Umbilical cord (tissue), 2 donors: ENCODE results near the gene SFN. TPM values are rescaled to one million over a fixed set of nuclear protein-coding genes. Genes with fewer than 3 reads are reported as not detected.
"Not testable (repeated sequence)": the region's sequence is repeated elsewhere in the genome, so short reads cannot be mapped to it uniquely, and the experiment has no call there.

Source experiments
- DNase-seq: peaks from one replicate; pipeline ENCODE4 v3.0.0-alpha.2; 2015; ENCODE audit warnings: low spot score
- total RNA-seq: library from RNA; depleted of rRNA; stranded (reverse); fragments of >200 nt; gene quantifications from one replicate; pipeline ENCODE4 v1.2.3, GENCODE V29; 2014; ENCODE audit warnings: low replicate concordance; ENCODE audit not compliant: insufficient read depth

SFN gene
- total RNA-seq, 1 donor from 2014 or later = 21.4 TPM

DNA sequence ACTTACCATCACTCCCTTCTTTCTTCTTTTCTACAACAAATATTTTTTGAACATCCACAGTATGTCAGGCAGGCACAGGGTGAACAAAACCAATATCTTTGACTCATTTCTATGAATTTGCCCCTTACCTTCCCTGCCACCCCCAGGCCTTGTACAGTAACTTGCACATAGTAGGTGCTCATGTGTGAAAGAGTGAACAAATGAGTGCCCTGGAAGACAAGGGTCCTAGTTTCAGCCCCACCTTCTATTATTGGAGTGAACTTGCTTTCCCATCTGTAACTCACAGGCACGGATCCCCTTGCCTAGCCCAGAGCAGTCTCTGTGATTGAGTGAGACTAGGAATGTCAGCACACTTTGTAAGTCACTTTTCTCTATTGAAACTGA lies 23.6 kb upstream of the SFN start:
- DNase-seq = no peak

DNA sequence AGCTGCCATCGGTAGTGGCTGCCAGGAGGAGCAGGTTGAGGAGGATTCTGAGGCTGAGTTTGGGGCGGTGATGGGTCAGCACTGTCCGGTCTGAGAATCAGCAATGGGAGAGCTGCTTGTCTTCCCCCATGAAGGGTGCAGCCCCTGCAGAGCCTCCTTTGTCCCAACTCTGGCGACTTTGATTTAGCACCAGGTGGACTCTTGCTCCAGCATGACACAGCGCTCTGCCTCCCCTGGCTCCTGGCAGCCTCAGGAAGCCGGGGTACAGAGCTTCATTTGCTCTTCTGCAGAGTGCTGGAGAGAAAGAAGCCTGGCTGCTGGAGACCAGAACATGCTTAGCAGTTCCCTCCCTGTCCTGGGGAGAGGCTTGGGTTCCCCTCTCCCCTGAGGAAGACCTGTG lies 23.2 kb upstream of the SFN start:
- no peak for DNase-seq

DNA sequence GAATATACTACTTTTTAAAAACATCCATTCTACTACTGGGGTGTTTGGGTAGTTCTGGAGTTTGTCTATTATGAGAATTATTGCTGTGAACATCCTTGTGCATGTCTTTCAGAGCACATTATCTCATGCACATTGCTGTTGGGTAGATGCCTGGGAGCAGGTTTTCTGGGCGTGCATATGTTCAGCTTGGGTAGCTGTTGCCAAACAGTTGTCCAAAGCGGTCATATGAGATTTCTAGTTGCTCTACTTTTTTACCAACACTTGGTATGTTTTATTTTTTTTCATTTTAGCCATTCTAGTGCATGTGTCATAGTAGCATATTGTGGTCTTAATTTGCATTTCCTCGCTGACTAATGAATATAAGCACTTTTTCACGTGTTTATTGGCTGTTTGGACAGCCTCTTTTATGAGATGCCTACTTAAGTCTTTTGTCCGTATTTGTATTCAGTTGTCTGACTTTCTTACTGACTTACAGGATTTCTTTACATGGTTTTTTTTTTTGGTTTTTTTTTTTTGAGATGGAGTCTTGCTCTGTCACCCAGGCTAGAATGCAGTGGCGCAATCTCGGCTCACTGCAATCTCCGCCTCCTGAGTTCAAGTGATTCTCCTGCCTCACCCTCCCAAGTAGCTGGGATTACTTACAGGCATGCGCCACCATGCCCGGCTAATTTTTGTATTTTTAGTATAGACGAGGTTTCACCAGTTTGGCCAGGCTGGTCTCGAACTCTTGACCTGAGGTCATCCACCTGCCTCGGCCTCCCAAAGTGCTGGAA lies 18.3 kb upstream of the SFN start:
- DNase-seq = no peak

DNA sequence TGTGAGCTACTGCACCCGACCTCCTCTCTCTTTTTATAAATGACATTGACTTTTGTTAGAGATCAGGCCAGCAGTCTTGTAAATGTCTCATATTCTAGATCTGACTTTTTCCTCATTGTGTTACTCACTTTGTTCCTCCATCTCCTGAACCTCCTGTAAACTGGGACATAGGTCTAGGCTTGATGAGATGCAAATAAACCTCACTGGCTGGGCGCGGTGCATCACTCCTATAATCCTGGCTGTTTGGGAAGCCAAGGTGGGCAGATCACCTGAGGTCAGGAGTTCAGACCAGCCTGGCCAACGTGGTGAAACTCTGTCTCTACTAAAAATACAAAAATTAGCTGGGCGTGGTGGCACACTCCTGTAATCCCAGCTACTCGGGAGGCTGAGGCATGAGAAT lies 15.1 kb upstream of the SFN start:
- not testable (repeated sequence) for DNase-seq

DNA sequence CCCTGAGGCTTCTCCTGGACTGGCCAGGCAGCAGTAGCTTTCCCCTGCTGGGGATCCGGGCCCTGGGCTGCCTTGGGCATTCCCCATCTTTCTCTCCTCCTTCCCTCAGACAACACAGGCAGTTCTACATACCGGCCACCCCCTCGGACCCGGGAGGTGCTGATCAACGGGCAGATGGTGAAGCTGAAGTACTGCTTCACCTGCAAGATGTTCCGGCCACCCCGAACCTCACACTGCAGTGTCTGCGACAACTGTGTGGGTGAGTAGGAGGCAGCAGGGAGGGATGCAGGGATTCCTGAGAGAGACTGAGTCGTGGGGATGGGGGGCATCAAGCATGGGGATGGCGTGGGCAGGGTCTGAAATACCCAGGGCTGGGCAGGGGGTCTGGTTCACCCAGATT lies 14.4 kb upstream of the SFN start:
- DNase-seq = no peak

DNA sequence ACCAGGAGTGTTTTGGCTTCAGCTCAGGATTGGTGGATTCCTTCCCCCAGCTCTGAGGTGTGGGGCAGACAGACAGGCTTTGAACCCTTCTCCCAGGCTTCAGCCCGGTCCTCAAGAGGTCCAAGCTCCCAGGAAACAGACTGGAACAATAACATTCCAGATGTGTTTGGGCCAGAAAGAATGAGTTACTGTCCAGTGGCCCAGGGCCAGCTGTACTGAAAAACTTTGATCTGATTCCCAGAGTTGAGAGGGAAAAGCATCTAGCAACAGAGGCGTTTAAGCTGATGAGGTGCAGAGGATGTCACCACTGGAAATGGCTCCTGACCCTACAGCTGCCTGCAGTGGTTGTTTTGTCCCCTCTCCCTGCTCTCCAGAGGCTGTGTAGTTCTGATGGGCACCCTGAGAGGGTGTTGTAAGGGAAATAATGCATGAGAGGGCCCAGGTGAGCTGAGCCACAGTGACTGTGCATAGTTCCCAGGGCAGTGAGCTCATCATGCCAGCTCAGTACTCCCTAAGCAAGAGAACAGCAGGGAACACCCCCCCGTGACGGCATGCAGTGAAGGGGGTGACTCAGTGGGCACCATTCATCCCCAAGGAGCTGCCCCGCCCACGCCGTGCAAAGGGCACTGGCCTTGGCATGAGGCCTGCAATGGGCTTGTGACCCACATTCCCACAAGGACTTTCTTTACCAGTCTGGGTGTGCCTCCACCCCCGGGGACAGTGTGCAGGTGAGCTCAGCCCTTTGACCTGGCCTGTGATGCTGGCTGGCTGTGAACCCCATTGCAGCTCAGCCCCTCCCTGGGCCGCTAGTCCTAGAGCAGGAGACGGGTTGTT lies 13.8 kb upstream of the SFN start:
- no peak for DNase-seq

DNA sequence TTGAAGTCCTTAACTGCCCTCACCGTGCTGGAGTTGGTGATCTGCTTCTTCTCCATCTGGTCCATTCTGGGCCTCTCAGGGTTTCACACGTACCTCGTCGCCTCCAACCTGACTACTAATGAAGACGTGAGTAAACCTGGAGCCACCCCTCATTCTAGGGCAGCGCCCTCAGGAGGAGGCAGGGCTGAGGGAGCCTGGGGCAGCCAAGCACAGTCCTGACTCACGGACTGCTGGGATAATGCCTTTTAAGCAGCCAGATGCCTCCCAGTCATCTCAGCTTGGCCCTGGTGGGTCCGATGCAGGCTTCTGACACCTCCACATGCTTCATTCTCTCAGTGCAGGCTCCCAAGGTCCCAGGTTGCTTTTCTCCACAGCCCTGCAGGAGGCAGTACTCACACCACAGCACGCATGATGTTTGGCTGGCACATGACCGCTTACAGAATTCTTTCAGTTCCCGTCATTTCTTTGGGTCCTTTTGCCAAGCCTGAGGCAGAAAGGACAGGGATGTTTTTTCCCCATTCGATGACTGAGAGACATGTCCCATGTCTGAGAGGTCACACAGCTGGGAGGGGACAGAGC lies 11.8 kb upstream of the SFN start:
- DNase-seq = no peak

DNA sequence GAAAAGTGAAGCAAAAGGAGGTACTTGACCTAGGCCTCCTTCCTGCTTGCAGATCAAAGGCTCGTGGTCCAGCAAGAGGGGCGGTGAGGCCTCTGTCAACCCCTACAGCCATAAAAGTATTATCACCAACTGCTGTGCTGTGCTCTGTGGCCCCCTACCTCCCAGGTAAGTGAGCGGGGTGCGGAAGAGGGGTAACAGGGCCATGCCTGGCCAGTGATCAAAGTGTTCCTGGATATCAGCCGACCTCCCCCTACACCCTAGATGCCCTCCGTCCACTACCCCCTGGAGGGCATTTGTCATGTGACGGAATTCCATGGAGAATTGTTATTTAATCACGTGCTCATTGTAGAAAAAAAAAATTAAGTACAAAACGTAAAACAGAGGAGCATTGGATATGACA lies 10.2 kb upstream of the SFN start:
- DNase-seq = no peak

DNA sequence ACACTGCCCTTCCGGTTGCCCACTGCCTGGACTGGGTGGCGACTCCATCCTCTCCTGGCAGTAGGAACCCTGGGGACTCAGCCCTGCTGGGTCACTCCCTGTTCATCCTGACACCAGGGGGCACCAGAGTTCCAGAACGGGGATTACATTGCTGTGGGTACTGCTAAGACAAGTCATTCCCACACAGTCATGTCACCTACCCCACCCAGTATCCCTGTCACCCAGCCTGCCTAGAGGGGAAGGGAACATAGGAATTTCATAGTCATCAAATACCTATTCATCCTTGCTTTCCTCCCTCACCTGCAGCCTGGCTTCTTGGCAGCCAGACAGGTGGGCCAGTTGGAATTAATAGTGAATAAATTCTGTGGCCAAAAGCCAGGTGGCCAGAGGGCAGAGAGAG lies 9.8 kb upstream of the SFN start:
- DNase-seq = peak; percentile 57

DNA sequence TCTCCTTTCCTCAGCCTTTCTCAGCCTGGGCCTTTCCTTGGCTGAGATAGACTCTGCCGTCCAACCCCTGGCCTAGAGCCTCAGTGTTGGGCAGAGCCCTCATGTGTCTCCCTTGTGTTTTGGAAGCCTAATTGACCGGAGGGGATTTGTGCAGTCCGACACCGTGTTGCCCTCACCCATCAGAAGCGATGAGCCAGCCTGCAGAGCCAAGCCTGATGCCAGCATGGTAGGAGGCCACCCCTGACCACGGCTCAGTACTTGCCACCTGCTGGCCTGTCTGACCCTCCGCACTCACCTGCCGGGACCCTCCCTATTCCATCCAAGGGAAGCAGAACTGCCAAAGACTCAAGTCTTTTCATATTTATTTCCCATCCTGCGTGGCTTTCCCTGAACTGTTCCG lies 9.3 kb upstream of the SFN start:
- DNase-seq = no peak

DNA sequence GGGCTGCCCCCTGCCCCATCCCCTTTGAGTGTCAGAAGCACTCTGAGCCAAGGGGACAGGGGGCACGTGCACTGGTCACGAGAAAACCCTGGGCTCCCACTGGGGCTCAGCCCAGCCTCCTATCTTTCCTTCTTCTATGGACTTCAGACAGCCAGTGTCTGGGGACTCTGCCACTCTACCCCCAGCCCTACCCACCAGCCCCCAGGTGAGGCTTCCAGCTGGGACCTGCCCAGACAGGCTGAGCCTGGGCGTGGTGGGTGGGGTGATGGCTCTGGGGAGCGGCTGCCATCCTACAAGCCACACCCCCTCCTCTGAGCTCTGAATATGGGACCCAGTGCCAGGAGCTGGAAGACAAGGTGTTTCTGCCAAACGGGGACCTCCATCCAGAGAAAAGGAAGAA lies 8.0 kb upstream of the SFN start:
- DNase-seq = no peak

DNA sequence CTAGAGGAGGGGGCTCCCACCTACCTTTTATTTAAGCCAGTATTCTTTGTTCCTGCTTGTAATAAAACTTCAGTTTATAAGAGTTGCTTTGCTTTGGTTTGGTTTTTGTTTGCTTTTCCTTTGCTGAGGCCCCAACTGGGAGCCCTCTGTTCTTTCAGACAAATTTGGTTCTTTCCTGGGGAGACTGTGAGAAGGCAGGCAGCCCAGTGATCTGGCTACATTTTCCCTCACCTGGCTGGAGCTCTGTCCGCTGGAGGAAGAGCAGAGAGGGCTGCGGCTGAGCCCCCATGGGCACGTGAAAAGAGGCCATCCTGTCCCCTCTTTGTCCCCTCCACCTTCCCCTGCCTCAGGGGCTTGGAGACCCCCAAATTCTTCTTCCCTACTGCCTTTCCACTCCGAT lies 7.3 kb upstream of the SFN start:
- no peak for DNase-seq

DNA sequence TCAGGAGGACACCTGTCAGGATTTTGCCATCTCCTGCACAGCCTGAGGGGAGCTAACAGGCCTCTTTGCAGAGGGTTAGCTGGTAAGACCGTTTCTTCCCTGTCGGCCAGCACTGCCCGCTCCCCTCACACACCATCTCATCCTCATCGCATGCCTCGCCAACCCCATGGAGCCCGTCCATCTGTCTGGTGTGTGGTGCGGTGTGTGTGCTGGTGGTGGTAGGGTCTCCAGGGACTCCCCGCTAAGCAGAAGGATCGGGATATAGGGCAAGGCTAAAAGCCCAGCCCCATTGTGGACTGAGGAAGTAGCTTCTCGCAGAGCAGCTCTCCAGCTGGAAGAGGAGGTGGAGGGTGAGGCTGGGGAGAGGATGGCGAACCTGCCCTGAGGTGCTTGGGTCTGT lies 6.8 kb upstream of the SFN start:
- no peak for DNase-seq

DNA sequence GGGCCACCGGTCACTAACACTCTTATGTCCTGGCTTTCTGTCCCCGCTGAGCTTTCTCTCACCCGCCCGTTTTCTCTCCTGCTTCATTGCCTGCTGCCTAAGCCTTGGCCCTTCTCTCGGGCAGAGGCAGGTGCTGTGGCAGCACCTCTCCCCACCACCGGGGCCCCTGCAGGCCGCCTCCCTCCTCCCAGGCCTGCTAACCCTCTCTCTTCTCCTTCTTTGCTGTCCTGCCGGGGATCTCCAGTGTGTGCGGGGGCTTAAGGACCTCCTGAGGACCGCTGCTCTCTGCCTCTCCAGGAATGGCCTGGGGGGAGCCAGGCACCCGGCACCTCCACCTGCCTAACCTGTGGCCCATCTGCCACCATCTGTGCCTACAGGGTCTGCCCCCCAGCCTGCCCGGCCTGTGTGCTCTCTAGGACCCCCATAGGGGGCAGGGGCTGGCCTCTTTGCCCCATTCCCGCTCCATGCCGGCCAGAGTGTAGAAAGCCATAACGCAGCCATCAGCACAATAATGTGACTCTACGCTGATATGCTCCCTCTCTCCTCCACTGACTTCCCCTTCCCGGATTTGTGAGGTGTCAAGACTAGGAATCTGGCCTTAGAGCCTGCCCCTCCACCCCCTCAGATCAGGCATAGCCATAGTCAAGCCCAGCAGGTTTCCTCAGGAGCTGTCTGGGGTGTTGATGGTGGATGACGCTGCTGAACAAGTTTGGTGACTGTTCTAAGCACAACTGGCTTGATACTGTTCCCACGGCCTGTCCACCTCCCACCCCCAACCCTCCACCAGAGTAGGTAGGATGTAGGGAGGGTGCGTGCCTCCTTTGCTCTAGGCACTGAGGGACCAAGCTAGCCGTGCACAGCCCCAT lies 6.1 kb upstream of the SFN start:
- DNase-seq = peak; percentile 36

DNA sequence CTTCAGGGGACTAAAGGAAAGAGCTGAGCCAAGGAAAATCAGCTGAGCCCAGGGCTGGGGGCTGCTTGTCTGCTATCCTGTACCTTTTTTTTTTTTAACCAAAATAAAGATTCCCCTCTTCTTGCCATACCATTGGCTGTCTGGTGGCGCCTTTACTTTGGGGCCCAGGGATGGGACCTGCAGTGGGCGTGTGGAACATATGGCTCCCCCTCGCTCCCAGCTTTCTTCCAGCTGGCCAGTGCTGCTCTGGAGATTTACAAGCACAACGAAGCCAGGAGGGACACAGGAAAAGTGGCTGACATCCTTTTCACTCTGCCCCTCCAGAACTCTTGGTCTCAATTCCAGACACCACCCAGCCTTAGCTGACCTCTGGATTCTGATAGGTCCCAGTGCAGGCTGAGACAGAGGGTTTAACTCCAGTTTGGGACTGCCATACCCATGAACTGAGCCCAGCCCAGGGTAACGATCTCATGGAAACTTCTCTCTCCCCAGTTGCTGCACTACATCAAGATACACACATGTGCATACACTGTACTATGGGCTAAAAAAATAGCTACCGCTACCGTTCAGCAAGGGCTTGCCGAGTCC lies 5.4 kb upstream of the SFN start:
- no peak for DNase-seq

DNA sequence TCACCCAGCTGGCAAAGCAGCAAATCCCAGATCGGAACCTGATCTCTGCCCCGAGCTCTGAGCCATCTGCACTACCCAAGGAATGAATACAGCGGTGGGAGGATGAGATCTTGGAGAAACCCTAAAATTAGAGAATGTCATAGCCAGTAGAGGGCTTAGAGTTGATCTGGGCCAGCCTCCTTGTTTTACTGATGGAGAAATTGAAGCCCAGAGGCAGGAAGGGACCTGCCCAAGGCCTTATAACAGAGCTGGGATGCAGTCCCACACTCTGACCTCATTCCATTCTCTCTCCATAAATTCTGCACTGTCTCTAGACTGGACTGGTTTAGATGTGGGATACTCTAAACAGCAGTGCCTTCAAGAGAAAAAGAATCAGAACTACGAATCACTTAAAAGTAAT lies 4.8 kb upstream of the SFN start:
- no peak for DNase-seq

DNA sequence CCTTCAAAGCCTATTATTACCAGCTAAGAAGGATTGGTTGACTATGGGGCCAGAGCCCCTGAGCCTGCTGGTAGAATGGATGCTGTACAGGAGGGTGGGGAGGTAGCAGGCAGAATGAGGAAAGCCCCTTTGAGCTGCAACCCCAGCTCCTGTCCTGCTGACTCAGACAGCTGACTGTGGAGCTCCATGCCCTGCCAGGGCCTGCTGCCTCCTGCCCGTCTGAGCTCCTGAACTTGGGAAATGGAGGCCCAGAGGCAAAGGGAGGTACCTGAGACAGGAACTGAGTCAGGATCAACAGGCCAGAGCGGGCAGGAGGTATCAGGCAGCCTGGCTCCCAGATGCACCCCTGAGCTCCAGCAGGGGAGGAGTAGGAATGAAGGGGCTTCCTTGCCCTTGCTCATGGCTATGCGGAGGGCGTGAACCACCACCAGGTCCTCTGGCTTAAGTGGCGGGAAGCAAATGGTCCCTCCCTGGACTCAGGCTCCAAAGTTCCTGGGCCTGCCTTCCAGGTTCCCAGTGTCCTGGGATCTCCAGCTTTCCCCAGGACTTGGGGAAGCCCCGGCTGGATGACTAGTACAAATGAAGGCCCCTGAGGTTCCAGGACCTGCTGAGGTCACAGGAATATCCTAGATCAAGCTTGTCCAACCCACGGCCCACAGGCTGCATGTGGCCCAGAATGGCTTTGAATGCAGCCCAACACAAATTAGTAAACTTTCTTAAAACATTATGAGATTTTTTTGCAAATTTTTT lies 3.9 kb upstream of the SFN start:
- no peak for DNase-seq

DNA sequence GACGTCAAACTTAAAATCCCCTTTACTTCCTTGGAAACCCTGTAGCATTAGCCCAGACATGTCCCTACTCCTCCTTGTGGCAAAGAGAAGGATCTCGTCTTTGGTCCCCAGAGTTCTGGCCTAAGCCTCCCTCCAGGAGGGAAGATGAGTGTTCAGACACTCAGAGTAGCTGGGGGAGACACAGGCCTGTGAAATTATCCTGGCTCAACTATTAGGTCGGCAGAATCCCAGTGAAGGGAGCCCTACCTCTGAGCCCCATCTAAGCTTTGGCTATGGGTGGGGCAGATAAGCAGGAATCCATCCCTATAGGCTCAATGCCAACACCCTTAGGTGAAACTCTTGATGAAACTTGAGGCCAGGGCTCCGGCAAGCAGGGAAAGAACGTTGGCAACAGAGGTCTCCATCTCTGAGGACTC lies 1.7 kb upstream of the SFN start:
- DNase-seq = no peak

DNA sequence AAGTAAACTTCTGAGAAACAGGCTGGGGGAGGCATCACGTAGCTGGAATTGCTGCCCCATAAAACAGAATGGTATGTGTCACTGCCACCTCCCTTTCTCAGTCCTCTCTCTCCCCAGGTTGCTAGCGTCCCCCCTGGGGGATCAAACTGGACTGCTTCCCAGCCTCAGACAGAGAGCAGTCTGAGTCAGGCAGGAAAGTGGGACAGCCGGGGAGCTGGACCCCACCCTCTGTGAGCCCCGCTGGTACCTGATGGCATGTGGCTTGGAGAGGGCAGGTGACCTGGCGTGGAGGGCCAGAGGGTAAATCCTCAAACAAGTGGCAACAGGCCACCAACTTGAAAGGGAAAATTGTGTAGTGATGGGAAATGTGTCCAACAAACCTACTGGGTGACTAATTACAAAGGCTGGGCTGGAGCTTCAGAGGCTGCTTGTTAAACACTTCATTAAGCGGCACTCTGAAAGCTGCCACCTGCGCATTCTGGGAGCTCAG lies 1.0 kb upstream of the SFN start:
- DNase-seq = no peak

DNA sequence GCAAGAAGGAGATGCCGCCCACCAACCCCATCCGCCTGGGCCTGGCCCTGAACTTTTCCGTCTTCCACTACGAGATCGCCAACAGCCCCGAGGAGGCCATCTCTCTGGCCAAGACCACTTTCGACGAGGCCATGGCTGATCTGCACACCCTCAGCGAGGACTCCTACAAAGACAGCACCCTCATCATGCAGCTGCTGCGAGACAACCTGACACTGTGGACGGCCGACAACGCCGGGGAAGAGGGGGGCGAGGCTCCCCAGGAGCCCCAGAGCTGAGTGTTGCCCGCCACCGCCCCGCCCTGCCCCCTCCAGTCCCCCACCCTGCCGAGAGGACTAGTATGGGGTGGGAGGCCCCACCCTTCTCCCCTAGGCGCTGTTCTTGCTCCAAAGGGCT lies 732 bp downstream of the SFN start:
- no peak for DNase-seq
